ENCODE data around the gene CCDC167. TPM values are rescaled to one million over a fixed set of nuclear protein-coding genes. Genes with fewer than 3 reads are reported as not detected.

The CCDC167 gene
- total RNA-seq, 2 experiments from 2014 or later = 7.3 to 8.0 TPM

DNA sequence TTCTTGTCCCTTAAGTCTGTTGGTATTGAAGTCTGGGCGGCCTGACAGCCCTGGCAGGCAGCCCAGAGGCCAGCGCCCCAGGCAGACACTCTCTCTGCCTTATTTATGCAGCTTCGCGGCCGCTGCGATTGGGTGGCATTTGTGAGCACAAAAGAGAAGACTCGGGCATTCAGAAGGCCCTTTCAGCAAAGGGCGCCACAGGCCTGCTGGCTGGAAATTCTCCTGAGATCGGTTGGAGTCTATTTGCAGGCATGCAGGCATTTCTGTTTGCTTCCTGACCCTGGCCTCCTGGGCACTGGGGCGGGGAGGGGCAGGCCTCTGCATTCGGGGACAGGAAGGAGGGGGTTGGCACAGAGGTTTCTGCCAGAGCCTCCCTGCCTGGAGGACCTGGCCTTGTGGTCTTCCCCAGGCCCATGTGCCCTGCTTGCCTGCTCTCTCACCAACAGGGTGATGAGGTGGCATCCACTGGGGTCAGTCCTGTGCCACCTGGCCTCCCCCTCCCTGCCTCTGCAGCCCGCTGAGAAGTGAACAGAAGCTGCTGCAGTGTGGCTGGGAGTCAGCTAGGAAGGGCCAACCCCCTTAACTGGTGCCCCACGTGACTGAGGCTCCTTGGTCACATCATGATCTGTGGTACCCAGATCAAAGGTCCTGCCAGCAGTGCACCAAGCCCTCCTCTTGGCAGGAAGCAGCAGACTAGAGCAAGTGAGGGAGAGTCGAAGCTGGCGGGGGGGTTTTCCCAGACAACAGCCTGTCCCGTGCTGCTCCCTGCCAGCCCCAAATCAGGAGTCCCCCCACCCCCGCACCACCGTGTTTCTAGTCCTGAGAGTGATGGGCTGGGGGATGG, 16.6 kb upstream of the CCDC167 start:
- H3K4me3 Mint-ChIP-seq = peak overlapping the region; percentile 83
- peak overlapping the region; percentile 97 for H3K27ac Mint-ChIP-seq
- Histone ChIP-seq H3K9me3 (ENCODE audit: control insufficient read depth in 1 of 2, insufficient read depth in 1 of 2, low read length in 2 of 2) (no peaks in the 10 kb centered on the region), H3K27me3 (ENCODE audit: control insufficient read depth in 1 of 2, insufficient read depth in 2 of 2, low read length in 2 of 2) (no peaks in the 10 kb centered on the region), H3K4me3 (ENCODE audit: low read length) (peak overlapping the region; percentile 64), H3K4me1 (ENCODE audit: insufficient read depth, low read length) (peaks cover 94% of the 10 kb centered on the region), H3K27ac (ENCODE audit: low read depth in 1 of 2, low read length in 2 of 2) (peak overlapping the region; percentile 93 to 100), H3K36me3 (ENCODE audit: insufficient read depth, low read length) (peaks cover 4% of the 10 kb centered on the region)
- intact Hi-C loops (cut with DNase I, micrococcal nuclease) = loop anchor here (1.0 to 5.0 kb wide), 6 partner anchors 16 to 1789 kb away; no protein-coding TSS in a partner anchor
- DNase-seq = peak; percentile 80 to 99 (median 86)
- ChIA-PET POLR2A (interaction anchor here (0.8 to 7.2 kb wide), 27 partner anchors 9 to 1123 kb away, joined by 3 to 330 read pairs (median 5); partner anchors contain the start of genes BTBD9, CCDC167, CMTR1 and RNF8), CTCF (interaction anchor here (0.5 to 6.6 kb wide), 12 partner anchors 12 to 153 kb away, joined by 3 to 101 read pairs (median 5); partner anchors contain the start of genes CCDC167 and CMTR1)
- H3K9me3 Mint-ChIP-seq = no peaks in the 10 kb centered on the region
- peaks cover 24% of the 10 kb centered on the region for H3K36me3 Mint-ChIP-seq (ENCODE audit: low read depth)
- H3K4me1 Mint-ChIP-seq (ENCODE audit: low read depth) = peaks cover 76% of the 10 kb centered on the region
- no peaks in the 10 kb centered on the region for H3K27me3 Mint-ChIP-seq
- peak; percentile 83 for ATAC-seq (ENCODE audit: poor library complexity)
- TF ChIP-seq, protein P1, sequence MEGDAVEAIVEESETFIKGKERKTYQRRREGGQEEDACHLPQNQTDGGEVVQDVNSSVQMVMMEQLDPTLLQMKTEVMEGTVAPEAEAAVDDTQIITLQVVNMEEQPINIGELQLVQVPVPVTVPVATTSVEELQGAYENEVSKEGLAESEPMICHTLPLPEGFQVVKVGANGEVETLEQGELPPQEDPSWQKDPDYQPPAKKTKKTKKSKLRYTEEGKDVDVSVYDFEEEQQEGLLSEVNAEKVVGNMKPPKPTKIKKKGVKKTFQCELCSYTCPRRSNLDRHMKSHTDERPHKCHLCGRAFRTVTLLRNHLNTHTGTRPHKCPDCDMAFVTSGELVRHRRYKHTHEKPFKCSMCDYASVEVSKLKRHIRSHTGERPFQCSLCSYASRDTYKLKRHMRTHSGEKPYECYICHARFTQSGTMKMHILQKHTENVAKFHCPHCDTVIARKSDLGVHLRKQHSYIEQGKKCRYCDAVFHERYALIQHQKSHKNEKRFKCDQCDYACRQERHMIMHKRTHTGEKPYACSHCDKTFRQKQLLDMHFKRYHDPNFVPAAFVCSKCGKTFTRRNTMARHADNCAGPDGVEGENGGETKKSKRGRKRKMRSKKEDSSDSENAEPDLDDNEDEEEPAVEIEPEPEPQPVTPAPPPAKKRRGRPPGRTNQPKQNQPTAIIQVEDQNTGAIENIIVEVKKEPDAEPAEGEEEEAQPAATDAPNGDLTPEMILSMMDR (IDR thresholded peaks at IDR 0.05) = no peak

GRCh38 chr6:37515712-37516075, 16.0 kb upstream of the CCDC167 start:
- POLR2A ChIA-PET = interaction anchor here (1.4 to 7.2 kb wide), 12 partner anchors 12 to 344 kb away, joined by 3 to 330 read pairs (median 12); partner anchors contain the start of genes CCDC167 and CMTR1
- peak overlapping the region; percentile 97 for H3K27ac Mint-ChIP-seq
- intact Hi-C loops (cut with DNase I, micrococcal nuclease) = loop anchor here (1.0 to 5.0 kb wide), 6 partner anchors 15 to 1788 kb away; no protein-coding TSS in a partner anchor
- peaks cover 82% of the 10 kb centered on the region for H3K4me1 Mint-ChIP-seq (ENCODE audit: low read depth)
- Histone ChIP-seq H3K36me3 (ENCODE audit: insufficient read depth, low read length) (peaks cover 2% of the 10 kb centered on the region), H3K9me3 (ENCODE audit: control insufficient read depth in 1 of 2, insufficient read depth in 1 of 2, low read length in 2 of 2) (no peaks in the 10 kb centered on the region), H3K4me1 (ENCODE audit: insufficient read depth, low read length) (peaks cover 94% of the 10 kb centered on the region), H3K4me3 (ENCODE audit: low read length) (peak overlapping the region; percentile 64), H3K27me3 (ENCODE audit: control insufficient read depth in 1 of 2, insufficient read depth in 2 of 2, low read length in 2 of 2) (no peaks in the 10 kb centered on the region), H3K27ac (ENCODE audit: low read depth in 1 of 2, low read length in 2 of 2) (peak overlapping the region; percentile 93 to 100)
- DNase-seq (peak in 1 of 14 experiments; percentile 29), ATAC-seq (ENCODE audit: poor library complexity) (no peak)
- CTCF ChIA-PET = interaction anchor here (0.7 to 6.6 kb wide), 6 partner anchors 12 to 51 kb away, joined by 3 to 101 read pairs (median 10); partner anchors contain the start of gene CCDC167
- H3K36me3 Mint-ChIP-seq (ENCODE audit: low read depth) = peaks cover 23% of the 10 kb centered on the region
- H3K4me3 Mint-ChIP-seq = peak overlapping the region; percentile 83
- TF ChIP-seq, protein P1 (IDR thresholded peaks at IDR 0.05) = no peak
- H3K9me3 Mint-ChIP-seq = no peaks in the 10 kb centered on the region
- H3K27me3 Mint-ChIP-seq = no peaks in the 10 kb centered on the region

DNA sequence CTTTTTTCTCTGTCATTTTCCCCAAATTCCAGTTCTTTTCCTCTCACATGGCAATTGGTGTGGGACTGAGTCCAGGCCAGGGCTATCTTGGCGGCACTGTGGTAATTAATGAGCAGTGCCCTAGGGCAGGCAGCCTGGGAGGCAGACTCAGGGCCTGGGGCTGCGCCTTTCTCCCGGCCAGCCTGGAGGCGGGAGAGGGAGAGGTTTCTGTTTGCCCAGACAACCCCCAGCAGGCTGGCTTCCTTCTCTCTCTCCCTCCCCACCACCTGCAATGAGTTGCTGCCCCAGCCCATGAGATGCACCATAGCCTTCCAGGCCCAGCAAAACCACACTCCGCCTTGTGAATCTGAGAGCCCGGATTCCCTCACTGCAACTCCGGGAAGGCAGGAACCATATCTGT, 15.1 kb upstream of the CCDC167 start:
- Mint-ChIP-seq H3K27me3 (no peaks in the 10 kb centered on the region), H3K27ac (peak overlapping the region; percentile 97), H3K4me1 (ENCODE audit: low read depth) (peaks cover 87% of the 10 kb centered on the region), H3K4me3 (peak overlapping the region; percentile 83), H3K36me3 (ENCODE audit: low read depth) (peaks cover 20% of the 10 kb centered on the region), H3K9me3 (no peaks in the 10 kb centered on the region)
- no peaks in the 10 kb centered on the region for H3K36me3 ChIP-seq (ENCODE audit: insufficient read depth, low read length)
- intact Hi-C loops (cut with DNase I, micrococcal nuclease) = loop anchor here (5.0 kb wide), 5 partner anchors 33 to 1788 kb away; no protein-coding TSS in a partner anchor
- ChIA-PET POLR2A (interaction anchor here (7.2 kb wide), 1 partner anchor 11 kb away, joined by 330 read pairs; the partner anchor contains the start of gene CCDC167), CTCF (interaction anchor here (6.6 kb wide), 1 partner anchor 11 kb away, joined by 101 read pairs; the partner anchor contains the start of gene CCDC167)
- H3K4me3 ChIP-seq (ENCODE audit: low read length) = peak overlapping the region; percentile 64
- H3K27me3 ChIP-seq (ENCODE audit: control insufficient read depth in 1 of 2, insufficient read depth in 2 of 2, low read length in 2 of 2) = no peaks in the 10 kb centered on the region
- DNase-seq (peak in 4 of 14 experiments; percentile 31 to 58 (median 52)), ATAC-seq (ENCODE audit: poor library complexity) (no peak)
- H3K27ac ChIP-seq (ENCODE audit: low read depth in 1 of 2, low read length in 2 of 2) = peak overlapping the region; percentile 93 to 100
- peaks cover 96% of the 10 kb centered on the region for H3K4me1 ChIP-seq (ENCODE audit: insufficient read depth, low read length)
- TF ChIP-seq, protein P1 (IDR thresholded peaks at IDR 0.05) = no peak
- no peaks in the 10 kb centered on the region for H3K9me3 ChIP-seq (ENCODE audit: control insufficient read depth in 1 of 2, insufficient read depth in 1 of 2, low read length in 2 of 2)
